Stimulated activated CD8-positive, alpha-beta memory T cell treated with anti-CD3 and anti-CD28 coated beads, Interleukin-12 subunit alpha, Interleukin-12 subunit beta, amount 100 ng/mL, for 4 hours (primary cell): ENCODE results near the gene TLN1.

Experiments
- DNase-seq: peaks from one replicate; pipeline ENCODE4 v3.0.0-alpha.2; 2020; ENCODE audit warnings: low read depth

Gene TLN1

GRCh38 chr9:35750256-35750531, 18.2 kb upstream of the TLN1 start:
- DNase-seq = no peak

DNA sequence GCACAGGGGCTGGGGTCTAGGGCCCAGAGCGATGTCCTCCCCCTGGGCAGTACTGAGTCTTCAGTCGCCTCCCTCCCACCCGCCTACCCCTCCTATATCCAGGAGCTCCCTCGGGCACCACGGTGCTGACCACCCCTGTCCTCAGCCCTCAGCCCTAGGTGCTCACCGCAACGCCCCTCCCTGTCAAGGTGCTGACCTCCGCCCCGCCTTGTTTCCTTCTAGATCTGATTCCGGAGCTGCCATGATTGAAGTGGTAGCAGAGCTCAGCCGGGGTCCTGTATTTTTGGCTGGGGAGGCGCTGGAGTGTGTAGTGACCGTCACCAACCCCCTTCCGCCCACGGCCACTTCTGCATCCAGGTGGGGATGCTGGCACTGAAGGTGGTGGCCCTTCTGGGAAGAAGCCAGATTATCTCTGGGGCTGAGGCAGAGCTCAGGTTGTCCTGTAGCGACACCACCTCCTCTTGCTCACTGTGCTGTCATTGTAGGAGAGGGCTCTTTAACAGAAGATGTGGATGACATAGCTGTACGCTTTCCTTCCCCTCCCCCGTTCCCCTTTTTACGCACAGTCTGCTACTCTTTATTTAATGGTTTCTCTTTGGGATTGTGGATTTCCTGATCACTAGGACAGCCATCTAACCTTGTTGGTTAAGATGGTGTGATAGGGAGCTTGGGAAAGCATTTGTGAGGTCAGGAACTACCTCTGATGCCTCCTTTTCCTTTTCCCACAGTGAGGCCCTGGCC, 17.7 kb upstream of the TLN1 start:
- no peak for DNase-seq

DNA sequence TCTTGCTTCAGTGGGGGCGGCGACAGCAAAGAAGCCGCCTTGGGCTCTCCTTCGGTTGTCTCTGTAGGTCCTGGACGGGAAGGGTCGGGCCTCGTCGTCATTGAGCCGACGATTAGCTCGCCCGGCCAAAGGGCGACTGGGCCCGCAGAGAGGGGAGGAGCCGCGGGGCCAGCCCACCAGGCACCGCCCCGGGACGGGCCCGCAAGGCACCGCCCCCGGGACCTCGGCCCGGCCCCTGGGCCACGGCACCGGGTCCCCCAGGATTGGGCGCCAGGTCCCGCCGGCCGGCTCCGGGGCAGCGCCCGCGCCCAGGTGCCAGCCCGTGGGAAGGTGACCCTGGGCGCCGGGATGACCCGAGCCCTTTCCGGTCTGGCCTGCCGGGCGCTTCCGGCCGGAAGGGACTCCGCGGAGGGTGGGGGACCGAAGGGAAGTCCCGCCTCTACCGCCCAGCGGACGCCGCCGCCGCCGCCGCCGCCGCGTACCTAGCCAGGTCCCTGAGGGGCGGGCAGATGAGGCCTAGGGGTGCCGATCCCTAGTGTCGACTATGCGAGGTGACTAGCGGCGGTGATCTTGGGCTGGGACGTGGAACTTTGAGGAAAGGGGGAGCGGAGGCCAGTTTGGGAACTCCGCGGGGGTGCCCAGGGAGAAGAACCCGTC, 17.0 kb upstream of the TLN1 start, which contains the start of the genes GBA2 and RGP1:
Gene GBA2 (minus strand): TSS at position 371 of the 657 bp plus-strand sequence. CDS start 524 bp downstream, outside the sequence.
Gene RGP1 (plus strand): TSS at position 430 of the 657 bp plus-strand sequence. CDS start 469 bp downstream, outside the sequence.
- peak; percentile 61 for DNase-seq

DNA sequence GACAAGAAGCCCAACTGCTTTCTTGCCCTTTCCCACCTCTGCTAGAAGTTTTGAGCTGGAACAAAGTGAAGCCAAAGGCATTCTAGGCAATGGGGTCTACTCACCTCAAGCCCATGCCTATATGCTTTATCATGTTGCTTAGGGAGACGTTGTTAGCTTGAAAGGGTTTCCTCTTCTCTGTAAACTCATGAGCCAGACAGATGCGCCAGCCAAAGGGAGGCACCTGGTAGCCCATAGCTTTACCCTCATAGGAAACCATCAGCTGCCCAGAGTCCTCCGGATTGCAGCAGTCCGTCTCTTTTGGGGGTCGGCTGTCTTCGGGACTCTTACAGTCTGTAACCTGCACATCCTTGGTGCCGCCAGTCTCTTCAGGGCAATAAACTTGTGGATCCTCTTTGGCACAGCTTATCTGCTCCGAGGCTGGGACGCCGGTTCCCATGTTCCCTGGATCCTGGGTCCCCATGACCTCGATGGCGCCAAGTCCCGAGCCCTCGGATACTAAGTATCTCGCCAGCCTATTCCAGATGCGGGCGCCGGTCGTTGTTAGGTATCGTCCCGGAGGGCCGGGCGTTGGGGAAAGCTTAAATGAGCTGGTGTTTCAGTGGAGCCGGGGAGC, 16.4 kb upstream of the TLN1 start:
- no peak for DNase-seq

DNA sequence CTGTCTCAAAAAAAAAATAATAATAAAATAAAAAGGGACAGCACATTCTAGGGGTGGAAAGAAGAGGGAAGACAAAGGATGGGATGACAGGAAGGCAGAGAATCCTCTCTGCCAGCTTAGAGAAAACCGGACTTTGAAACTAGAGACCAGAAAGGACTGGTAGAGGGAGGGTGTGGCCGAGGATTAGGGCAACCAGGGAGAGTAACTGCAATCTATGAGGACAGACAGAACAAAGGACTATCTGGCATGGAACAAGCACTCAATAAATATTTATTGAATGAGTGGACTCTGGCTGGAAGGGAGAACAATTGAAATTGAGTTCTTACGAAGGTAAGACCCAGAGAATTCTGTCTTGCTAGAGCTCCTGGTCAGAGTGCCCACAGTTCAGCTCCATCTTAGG, 14.6 kb upstream of the TLN1 start:
- DNase-seq = no peak

DNA sequence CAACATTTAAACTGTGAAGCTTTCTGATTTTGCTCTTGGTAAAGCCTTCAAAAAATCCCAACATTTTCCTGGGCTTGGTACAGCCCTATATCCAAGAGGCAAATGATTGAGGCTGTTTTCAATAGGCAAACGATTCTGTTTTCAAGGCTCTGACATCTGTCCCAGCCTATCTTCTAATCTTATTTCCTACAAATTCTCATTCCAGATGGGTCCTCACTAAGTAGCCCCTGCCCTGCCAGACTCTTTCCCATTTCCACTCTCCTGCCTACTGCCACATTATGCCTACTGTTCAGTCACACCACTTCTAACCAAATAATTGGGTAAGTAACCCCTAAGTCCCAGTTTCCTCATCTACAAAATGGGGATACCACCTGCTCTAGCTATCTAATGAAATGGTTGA, 13.6 kb upstream of the TLN1 start:
- no peak for DNase-seq

- DNase-seq = no peak
Measured at GRCh38 chr9:35743880-35744518, 12.0 kb upstream of the TLN1 start.

DNA sequence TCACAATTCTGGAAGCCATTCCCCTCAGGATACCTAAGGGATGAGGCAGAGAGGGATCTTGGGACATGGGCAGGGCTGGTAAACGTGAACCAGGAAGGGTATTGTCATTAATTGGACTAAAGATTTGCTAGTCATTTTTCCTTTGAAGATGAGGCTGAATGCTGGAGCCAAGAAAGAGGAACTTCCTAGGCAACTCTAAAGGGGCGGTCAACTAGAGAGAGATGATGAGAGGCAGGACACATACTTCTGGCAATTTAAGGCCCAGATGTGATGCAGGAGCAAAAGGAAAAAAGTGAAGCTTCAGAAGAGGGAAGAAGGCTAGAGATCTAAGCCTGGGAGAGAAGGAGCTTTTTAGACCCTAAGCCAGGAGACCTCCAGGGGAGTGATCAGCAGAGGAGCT, 11.5 kb upstream of the TLN1 start:
- no peak for DNase-seq

- no peak for DNase-seq
Measured at GRCh38 chr9:35741740-35742139, 9.7 kb upstream of the TLN1 start.

DNA sequence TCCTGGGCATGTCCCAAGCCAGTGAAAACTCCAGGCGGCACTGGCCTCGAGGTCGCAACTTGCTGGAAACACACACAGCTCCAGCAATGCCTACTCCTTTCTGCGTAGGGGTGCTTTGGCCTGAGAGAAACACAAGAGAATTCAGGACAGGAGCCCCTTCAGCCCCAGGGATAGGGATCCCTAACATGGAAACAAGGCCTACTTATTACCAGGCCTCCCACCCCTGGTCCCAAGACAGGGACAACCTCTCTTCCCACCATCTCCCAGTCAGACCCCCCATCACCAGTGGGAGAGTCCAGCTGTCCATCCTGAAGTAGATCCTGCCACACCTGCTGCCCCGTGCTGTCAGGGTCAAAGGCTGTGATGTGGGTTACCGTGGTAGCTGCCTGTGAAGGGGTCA, 8.2 kb upstream of the TLN1 start:
- DNase-seq = no peak

DNA sequence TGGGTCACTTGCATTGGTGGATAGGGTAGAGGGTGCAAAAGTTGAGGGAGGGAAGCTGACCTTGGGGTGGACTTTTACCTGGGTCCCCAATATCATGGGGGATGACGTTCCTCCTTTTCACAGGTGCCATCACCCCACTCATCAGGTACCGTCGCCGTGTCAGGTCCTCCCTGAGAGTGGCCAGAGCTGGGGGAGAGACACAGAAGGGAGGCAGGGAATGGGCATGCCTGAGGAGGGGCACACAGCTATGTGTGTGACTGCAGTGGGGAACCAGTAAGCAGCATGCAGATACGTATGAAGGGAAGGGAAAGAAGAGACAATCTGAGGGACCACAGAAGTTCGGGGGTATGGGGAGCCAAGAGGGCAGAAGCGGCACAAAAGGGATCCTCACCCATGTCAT, 6.9 kb upstream of the TLN1 start:
- no peak for DNase-seq

GRCh38 chr9:35738186-35738585, 6.2 kb upstream of the TLN1 start:
- DNase-seq = no peak

DNA sequence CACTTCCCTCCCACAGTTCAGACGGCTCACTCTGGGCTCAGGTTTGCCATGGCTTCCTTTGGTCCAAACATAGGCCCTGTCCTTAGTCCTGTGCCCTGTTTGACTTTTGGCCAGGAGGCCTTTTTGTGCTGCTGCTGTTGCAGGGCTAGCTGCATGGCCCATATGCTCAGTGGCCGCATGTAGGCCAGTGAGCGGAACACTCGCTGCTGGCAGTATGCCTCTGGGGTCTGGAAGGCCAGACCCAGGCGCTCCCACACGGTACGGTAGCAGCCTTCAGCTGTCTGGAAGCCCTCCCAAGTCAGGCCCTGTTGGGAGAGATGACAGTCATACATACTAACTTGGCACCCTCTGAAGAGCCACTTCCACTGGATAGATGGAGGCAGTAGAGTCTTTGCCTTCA, 5.1 kb upstream of the TLN1 start:
- DNase-seq = no peak

DNA sequence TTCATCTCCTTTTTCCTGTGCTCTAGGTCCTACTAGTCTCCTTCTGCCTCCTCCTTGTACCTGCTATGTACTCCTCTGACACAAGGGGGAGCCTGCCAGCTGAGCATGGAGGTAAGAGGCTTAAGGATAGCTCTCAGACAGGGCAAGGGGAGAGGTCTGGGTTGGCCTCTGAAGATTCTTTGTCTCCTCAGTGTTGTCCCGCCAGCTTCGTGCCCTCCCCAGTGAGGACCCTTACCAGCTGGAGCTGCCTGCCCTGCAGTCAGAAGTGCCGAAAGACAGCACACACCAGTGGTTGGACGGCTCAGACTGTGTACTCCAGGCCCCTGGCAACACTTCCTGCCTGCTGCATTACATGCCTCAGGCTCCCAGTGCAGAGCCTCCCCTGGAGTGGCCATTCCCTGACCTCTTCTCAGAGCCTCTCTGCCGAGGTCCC, 4.2 kb upstream of the TLN1 start:
- DNase-seq = no peak

DNA sequence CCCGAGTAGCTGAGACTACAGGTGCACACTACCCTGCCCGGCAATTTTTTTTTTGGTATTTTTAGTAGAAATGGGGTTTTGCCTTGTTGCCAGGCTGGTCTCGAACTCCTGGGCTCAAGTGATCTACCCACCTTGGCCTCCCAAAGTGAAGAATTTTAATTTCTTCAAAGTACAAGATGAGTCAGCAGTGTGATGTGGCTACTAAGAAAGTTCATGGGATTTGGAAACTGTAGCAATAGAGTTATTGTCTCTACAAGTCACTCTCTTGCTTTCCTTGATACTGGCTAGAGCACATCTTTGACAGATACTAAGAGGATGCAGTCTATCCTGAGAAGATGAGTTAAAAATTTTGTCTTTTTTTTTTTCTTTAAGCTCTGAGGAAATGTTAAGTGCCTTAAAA, 2.1 kb upstream of the TLN1 start:
- DNase-seq = no peak

- DNase-seq = no peak
Measured at GRCh38 chr9:35732800-35733541, 976 bp upstream of the TLN1 start.

GRCh38 chr9:35731415-35732184, 395 bp downstream of the TLN1 start:
- no peak for DNase-seq

GRCh38 chr9:35730486-35730854, 1.5 kb downstream of the TLN1 start:
- no peak for DNase-seq

DNA sequence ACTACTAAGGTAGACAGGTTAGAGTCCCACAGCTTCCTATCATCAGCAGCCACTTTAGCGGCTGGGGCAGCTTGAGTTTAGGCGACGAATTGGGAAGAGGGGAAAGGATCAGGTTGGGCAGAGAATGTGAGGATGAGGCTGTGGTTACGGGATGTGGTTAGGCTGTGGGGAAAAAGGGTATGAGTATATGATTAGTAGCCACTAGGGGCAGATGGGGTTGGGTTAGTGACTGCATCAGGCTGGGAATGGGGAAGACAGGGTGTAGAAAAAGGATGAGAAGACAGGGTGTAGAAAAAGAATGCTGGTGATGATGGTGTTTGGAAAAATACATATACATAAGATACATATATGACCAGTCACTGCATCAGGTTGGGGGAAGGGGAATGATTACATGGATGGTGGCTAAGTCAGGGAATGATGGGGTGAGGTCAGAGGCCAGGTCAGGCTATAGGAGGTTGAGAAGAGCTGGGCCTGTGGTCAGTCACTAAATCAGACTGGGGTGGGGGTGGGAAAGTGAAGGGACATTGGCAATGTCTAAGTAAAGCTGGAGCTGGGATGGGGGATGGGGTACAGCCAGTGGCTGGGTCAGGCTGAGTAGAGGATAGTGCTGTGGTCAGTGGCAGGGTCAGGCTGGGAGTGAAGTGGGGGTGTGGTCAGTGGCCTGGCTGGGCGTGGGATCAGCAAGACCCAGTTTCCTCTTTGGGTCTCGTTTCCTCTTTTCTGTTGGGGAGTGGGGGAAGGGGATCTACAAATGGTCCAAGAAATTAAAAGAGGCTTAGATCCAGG, 2.1 kb downstream of the TLN1 start:
- DNase-seq = no peak

GRCh38 chr9:35729101-35729500, 2.9 kb downstream of the TLN1 start:
- DNase-seq = no peak
